Measurements from ENCODE around the gene ADIPOQ.
A peak's percentile ranks its signal among the peaks of the same experiment; 100 is the strongest.
"Not testable (repeated sequence)": the region's sequence is repeated elsewhere in the genome, so short reads cannot be mapped to it uniquely, and the experiment has no call there.

ADIPOQ gene

DNA sequence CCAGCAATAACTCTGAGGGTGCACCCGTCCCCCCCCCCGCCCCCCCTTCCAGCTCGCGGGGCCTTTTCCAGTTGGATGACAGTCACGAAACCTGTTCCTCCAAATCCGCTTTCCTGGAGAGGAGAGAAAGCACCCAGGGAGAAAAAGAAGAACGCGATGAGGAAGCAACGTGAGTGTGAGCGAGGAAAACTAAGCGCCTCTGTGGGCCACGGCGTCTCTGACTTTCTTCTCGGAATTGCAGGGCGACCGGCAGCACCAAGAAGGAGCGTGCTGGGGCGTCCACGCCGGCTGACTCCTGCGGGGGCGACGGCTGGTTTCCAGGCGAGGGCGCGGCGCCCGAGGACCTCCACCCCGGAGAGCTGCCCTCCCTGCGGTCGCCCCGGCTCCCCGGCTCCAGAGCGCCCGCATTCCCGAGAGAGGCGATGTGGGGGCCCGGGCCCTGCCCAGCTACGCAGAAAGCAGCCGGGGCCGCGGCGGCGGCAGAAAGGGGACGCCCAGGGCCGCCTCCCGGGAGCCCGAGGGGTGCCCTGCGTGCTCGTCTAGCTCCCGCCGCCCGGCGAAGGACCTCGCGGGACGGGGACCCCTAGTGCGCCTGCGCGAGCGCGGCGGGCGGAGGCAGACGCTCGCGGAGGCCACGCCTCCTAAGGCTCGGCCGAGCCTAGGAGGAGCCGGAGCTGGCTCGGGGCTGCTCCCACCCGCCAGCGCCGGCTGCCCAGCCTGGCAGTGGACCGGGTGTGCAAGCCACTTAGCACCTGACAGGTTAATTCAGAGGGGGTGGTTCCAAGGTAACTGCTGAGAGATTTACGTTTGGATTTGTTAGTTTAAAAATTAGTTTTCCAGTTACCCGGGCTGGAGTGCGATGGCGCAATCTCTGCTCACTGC lies 15.3 kb upstream of the ADIPOQ start:
- peak; percentile 90 for DNase-seq

DNA sequence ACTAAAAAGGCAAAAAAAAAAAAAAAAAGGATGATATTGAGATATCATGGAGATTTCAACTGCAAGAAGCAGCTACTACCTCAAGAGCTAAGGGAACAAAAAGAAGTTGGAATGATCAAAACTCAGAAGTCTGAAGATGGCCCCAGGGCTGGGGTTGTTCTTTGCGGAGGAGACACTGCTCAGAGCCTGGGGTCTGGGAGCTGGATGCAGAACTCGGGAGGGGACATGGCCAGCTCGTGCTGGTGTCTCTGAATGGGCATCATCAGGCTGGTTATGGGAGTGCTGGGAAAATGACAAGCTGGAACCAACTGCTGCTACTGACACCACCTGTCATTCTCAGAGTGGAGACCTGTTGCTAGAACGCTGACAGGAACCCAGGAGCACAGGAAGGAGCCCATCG lies 14.2 kb upstream of the ADIPOQ start:
- no peak for DNase-seq

DNA sequence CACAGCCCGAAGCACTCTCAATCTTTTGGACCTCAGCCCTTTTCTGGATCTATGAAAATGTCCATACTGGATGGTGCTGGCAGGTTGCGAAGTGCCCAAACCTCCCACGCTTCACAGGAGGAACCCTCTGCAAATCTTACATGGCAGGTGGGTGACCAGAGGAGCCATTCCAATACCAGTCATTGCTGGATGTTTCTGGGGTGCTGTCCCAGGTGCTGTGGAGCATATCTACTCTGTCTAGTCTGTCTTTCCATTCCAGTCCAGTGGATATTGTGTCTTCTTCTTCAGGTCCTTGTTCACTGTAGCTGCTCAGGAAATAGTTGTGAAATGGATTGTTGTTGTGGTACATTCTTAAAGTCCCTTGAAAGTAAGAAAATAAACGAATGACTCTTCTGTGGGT lies 10.7 kb upstream of the ADIPOQ start:
- no peak for DNase-seq

DNA sequence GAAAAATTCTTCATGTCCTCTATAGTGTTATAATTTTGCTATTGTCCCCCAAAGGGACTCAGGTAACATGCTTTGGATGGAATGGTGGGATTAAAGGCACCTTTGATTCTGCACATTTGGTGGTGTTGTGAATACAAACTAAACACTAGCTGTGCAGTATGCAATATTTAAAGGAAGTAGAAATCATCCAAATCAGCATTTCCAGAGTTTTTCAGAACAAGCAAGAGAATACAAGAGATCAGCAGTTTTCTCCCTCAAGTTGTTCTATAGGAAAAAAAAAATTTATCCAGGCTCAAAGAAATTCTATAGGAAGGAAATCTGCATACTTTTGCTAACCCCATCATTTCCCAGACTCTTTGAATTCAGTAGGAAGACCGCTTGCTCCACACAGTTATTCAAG lies 10.2 kb upstream of the ADIPOQ start:
- no peak for DNase-seq

DNA sequence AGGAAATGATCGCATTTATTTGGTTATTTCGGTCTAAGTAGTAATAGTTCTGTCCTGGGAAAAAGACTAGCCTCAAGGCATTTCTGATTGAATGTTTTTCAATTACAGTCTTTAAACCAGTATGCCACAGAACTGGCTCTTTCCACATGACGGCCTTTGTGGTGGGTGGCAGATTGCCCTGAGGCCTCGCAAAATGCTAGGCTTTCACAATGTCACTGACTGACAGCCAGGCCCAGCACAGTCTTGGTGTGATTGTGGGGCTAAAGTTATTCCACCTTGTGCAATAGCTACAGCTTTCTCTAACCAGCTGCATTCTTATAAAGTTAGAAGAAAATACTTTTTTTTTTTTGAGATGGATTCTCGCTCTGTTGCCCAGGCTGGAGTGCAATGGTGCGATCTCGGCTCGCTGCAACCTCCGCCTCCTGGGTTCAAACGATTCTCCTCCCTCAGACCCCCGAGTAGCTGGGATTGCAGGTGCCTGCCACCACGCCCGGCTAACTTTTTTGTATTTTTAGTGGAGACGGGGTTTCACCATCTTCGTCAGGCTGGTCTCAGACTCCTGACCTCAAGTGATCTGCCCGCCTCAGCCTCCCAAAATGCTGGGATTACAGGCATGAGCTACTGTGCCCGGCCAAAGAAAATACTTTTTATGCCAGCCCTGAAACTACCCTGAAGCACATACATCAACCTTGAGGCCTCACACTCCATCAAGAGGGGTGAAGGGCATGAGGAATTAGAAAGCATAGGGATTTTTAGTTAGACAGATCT lies 2.5 kb upstream of the ADIPOQ start:
- DNase-seq: no peak

DNA sequence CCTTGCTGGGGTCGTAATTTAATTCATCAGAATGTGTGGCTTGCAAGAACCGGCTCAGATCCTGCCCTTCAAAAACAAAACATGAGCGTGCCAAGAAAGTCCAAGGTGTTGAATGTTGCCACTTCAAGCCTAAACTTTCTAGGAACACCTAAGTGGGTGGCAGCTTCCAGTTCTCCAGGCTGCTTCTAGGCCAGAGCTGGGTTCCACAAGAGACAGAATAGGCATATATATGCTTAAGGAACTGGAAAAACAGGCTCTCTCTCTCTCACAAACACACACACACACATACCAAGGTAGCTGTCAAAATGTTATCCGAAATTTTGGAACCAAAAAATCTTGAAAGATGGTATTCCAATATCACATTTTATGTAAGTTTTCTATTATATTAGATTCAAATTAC lies 890 bp upstream of the ADIPOQ start:
- no peak for DNase-seq

DNA sequence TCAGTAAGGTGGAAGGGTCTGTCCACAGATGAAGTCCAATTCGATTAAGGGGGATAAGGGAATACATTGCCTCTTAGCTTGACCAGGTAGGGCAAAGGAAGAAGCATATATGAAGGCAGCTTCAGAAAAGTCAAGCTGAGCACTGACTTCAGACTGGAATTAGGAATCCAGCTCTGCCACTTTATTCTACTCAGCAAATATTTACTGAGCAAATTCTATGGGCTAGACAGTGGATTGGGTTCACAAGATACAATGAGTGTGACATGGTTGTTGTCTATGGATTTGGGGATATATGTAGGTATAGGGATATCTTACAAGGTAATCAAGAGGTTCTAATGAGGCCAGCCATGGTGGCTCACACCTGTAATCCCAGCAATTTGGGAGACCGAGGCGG lies 526 bp downstream of the ADIPOQ start:
- DNase-seq: no peak

DNA sequence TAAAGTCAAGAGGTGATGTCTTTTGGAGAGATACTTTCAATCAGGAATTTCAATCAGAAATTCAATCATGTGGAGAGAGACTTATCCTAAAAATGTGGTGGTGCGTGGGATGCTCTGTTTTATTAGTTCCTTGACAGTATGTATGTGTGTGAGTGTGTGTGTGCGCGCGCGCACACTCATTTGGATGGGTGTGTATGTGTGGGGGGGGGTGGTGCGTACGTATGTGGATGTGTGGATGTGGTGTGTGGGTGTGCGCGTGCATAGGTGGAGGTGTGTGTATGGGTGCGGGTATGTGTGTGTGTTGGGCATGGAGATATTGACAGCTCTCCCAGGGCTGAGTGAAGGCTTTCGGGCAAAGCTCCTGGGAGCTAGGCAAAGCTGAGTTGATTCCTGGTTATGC lies 2.4 kb downstream of the ADIPOQ start:
- no peak for DNase-seq

DNA sequence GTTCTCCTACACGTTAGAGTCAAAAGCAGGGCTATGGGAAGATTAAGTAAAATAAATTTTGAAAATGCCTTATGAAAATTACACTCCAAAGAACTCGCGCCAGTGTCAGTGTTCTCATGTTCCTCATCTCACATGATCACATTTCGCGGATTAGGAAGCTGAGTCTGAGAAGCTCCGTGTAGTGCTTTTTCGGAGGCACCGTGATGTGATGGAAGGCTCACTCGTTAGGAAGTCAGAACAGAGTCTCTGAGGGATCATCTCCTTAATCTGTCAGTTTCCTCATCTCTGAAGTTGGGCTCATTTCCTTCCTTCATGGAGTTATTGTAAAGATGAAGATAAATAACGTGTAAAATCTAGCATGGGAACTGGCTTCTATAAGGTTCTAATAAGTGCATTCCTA lies 3.2 kb downstream of the ADIPOQ start:
- DNase-seq: no peak

DNA sequence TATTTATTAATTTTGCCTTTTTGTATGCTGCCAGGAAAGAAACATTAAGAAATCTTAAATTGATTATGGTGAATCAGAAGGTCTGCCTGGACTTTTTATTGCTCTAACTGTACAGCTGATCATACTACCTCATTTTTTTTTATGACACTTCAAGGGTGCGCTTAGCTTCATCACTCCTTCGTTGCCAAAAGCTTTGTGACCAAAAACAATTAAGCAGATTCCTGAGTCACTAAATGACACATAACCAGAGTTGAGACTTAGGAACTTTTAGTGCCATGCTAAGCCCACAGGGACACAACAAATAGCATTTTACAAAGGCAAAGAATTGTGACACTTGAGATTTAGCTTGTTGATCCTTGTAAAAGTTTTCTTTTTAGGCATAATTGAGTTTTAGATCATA lies 4.9 kb downstream of the ADIPOQ start:
- no peak for DNase-seq

DNA sequence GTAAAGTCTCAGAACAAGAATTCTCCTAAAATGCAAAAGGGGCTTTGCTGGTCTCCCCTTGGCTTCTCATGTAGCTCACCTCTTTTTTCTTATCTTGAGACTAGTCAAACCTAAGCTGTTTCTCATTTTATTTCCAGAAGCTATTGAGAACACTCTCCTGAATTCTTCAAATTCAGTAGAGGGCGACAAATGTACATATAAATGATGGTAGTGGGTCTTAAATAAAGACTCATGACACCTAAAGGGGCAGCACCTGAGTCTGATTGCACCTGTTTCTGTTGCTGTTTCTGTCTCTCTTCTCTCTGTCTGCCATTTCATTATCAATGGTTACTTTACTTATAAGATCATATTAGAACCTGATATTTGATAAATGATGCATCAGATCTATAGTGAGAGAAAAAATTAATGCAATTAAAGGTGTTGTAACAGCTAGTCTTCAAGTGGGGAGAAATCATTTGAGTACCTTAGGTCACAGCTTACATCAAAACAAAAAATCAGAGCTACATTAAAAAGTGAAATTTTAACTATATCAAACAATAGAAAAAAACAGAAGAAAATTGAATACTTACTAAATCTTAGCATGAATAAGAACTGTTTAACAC lies 7.0 kb downstream of the ADIPOQ start:
- DNase-seq: peak; percentile 78

DNA sequence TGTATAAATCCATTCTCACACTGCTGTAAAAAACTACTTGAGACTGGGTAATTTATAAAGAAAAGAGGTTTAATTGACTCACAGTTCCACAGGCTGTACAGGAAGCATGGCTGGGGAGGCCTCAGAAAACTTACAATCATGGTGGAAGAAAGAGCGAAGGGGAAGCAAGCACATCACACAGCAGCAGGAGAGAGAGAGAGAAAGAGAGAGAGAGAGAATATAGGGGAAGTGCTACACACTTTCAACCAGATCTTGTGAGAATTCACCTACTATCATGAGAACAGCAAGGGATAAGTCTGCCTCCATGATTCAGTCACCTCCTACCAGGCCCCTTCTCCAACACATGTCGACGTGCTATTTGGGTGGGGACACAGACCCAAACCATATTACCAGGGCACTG lies 9.3 kb downstream of the ADIPOQ start:
- DNase-seq: not testable (repeated sequence)

DNA sequence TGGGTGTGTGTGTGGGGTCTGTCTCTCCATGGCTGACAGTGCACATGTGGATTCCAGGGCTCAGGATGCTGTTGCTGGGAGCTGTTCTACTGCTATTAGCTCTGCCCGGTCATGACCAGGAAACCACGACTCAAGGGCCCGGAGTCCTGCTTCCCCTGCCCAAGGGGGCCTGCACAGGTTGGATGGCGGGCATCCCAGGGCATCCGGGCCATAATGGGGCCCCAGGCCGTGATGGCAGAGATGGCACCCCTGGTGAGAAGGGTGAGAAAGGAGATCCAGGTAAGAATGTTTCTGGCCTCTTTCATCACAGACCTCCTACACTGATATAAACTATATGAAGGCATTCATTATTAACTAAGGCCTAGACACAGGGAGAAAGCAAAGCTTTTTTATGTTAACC lies 10.5 kb downstream of the ADIPOQ start:
- no peak for DNase-seq

DNA sequence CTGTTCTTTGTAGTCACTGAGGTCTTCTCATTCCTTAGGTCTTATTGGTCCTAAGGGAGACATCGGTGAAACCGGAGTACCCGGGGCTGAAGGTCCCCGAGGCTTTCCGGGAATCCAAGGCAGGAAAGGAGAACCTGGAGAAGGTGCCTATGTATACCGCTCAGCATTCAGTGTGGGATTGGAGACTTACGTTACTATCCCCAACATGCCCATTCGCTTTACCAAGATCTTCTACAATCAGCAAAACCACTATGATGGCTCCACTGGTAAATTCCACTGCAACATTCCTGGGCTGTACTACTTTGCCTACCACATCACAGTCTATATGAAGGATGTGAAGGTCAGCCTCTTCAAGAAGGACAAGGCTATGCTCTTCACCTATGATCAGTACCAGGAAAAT lies 11.6 kb downstream of the ADIPOQ start:
- DNase-seq: no peak

DNA sequence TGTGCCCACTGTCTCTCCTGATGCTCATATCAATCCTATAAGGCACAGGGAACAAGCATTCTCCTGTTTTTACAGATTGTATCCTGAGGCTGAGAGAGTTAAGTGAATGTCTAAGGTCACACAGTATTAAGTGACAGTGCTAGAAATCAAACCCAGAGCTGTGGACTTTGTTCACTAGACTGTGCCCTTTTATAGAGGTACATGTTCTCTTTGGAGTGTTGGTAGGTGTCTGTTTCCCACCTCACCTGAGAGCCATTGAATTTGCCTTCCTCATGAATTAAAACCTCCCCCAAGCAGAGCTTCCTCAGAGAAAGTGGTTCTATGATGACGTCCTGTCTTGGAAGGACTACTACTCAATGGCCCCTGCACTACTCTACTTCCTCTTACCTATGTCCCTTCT lies 12.4 kb downstream of the ADIPOQ start:
- DNase-seq: no peak

DNA sequence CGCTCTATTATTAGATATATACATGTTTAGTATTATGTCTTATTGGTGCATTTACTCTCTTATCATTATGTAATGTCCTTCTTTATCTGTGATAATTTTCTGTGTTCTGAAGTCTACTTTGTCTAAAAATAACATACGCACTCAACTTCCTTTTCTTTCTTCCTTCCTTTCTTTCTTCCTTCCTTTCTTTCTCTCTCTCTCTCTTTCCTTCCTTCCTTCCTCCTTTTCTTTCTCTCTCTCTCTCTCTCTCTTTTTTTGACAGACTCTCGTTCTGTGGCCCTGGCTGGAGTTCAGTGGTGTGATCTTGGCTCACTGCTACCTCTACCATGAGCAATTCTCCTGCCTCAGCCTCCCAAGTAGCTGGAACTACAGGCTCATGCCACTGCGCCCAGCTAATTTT lies 15.2 kb downstream of the ADIPOQ start:
- DNase-seq: no peak

DNA sequence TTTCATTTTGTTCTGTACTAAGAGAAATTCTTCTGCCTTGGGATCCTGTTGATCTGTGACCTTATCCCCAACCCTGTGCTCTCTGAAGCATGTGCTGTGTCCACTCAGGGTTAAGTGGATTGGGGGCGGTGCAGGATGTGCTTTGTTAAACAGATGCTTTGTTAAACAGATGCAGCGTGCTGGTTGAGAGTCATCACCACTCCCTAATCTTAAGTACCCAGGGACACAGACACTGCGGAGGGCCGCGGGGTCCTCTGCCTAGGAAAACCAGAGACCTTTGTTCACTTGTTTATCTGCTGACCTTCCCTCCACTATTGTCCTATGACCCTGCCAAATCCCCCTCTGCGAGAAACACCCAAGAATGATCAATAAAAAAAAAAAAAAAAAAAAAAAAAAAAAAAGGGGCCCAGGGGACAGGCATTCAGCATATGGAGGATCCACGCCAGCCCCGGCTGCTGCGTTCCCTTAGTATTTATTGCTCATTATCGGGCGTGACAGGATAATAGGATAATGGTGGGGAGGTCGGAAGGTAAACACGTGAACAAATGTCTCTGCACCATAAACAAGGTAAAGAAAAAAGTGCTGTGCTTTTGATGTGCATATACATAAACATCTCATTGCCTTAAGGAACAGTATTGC lies 22.8 kb downstream of the ADIPOQ start:
- DNase-seq: not testable (repeated sequence)

DNA sequence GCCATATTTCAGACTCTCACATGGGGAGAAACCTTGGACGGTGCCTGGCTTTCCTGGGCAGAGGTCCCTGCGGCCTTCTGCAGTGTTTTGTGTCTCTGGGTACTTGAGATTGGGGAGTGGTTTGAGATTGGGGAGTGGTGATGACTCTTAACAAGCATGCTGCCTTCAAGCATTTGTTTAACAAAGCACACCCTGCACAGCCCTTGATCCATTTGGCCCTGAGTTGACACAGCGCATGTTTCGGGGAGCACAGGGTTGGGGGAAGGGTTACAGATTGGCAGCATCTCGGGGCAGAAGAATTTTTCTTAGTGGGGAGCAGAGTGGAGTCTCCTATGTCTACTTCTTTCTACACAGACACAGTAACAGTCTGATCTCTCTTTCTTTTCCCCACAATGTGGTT lies 23.6 kb downstream of the ADIPOQ start:
- not testable (repeated sequence) for DNase-seq

DNA sequence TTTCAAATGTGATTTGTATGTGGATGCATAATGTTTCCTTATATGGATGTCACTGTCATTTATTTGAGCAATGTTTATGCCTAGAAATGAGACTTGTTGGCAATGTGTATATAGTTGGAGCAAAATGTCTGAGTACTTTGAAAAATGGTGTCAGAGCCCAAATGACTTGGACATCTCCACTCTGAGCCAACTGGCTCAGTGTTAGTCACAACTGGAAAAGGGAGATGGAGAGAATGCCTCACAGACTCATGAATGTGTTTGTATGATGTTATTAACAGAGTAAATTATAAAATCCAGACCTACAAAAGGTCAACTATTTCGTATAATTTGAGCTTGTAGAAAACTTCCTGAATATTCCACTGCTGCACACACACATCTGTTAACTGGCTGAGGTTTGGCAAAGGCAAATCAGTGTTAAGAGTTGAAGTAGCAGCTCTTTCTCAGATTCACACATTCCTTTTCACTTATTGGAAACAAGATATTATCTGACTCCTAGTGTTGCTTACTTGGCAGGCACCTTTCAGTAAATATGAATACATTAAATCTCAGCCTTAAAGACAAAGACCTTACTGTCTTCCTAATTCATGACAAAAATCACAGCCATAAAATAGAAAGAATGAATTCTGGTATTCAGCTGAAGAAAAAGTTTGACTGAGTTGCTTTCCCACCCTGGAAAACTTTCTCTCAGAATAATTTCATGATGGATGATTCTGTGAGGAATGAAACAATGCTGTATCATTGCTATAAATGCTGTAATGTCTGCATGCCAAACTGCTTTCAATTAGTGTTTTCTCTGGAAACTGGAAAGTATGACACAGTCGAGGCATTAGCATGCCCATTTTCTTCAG lies 27.0 kb downstream of the ADIPOQ start:
- DNase-seq: no peak

DNA sequence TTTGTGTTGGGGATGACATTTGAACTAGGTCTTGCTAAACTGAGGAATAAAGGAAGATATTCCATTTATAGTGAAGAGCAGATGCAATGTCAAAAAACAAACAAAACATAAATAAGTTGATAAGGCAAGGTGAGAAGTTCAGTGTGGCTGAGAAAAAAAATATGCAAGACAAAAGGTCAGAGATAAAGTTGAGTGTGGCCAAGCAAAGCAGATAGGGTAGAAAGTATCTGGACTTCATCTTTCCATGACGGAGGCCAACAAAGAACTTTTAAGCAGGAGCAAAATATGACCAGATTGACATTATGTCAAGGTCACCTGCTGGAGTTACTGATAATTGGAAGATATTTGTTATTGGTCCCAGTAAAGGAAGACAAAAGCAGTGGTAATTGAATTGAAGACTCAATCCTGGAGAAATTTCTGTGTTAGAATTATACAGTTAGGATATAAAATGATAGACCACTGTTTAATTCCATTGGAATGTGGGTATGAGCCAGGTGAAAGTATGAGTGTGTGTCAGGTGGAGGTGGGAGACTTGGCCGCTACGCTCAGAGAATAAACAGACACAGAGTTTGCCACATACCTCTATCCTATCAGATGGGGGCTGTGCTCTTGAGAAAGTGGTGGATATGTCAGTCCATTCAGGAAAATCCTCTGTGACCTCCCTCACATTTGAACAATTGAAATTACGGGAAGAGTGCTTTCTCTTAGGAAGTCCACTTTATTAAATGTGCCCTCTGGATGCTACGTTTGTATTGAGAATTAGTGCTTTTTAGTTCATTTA lies 28.1 kb downstream of the ADIPOQ start:
- DNase-seq: no peak

DNA sequence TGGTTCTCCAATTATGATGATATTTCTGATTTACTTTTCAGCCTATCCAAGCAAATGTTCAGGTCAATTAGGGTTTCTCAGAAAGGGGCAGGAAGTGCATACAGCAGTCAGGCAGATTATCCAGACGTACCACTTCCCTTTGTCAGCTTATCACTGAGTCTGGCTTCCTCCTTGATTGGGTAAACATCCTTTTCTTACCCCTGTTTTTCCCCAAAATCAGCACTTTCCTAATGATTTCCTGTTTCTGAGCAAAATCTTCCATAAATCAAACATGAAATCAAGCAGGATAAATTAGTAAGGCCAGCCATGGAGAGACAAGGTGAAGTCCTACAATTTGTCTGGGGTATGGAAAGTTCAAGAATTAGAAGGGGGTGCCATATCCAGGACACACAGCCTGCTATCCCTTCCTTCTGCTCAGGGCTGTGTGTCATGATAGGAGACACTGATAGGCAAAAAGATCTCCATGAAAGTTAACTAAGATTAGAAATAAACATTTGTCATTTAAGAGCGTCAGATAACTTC lies 29.0 kb downstream of the ADIPOQ start:
- DNase-seq: peak; percentile 26
